Testis (tissue), 3 donors: Measurements from ENCODE around the gene LIX1L. TPM values are rescaled to one million over a fixed set of nuclear protein-coding genes. Genes with fewer than 3 reads are reported as not detected.

Experiments used
- DNase-seq: peaks from one replicate; pipeline ENCODE4 v3.0.0-alpha.2; 2019
- H3K27ac ChIP-seq, 2 donors: fragments of 200-600 bp; sonication (generic); one replicate each; pipeline ENCODE4 v1.5.1; 2019
- H3K27me3 ChIP-seq: fragments of 200-600 bp; sonication (generic); one replicate; pipeline ENCODE4 v1.5.1; 2019
- H3K36me3 ChIP-seq: fragments of 200-600 bp; sonication (generic); one replicate; pipeline ENCODE4 v1.5.1; 2017; ENCODE audit warnings: low read depth; ENCODE audit errors: missing control alignments
- H3K4me1 ChIP-seq: fragments of 200-600 bp; sonication (generic); one replicate; pipeline ENCODE4 v1.5.1; 2019
- H3K4me3 ChIP-seq, 2 donors: fragments of 200-600 bp; sonication (generic); one replicate each; pipeline ENCODE4 v1.5.1; 2017 to 2019
- H3K9me3 ChIP-seq: fragments of 200-600 bp; sonication (generic); one replicate; pipeline ENCODE4 v1.5.1; 2017
- CTCF ChIP-seq, 3 experiments: fragments of 450-650 bp in 2 of 3; fragments of 200-600 bp in 1 of 3; sonication (generic) in 1 of 3; IDR thresholded peaks; one replicate each; pipeline ENCODE4 v1.5.1; 2016 to 2019; ENCODE audit warnings: antibody characterized with exemption in 3 of 3, mild to moderate bottlenecking in 2 of 3, moderate library complexity in 1 of 3
- POLR2A ChIP-seq: fragments of 450-650 bp; IDR thresholded peaks from one replicate; pipeline ENCODE4 v1.6.1; 2017; ENCODE audit warnings: antibody characterized with exemption, mild to moderate bottlenecking, moderate library complexity
- WGBS, 2 donors: methylation state at CpG; one replicate each; pipeline ENCODE4 v1.1.5; 2018; 5-methylcytosine and 5-hydroxymethylcytosine counted together
- intact Hi-C: fragments of 100-400 bp; cut with DNase I; formaldehyde crosslinking; loops from one replicate; pipeline ENCODE4 v1.15.1; 2023; ENCODE audit warnings: low total_unique reads
- polyA plus RNA-seq: library from polyadenylated mRNA; stranded (reverse); fragments of 350-450 nt; fragmentation: Illumina TruSeq; extraction: RNeasy Lipid Tissue Mini Kit (QIAGEN cat#74804); gene quantifications from one replicate; pipeline ENCODE4 v1.2.3, GENCODE V29; 2014; ENCODE audit warnings: low read depth, low replicate concordance; ENCODE audit not compliant: insufficient read depth
- total RNA-seq, 2 donors: library from RNA; depleted of rRNA; stranded (reverse); fragments of >200 nt; gene quantifications; one replicate each; pipeline ENCODE4 v1.2.3, GENCODE V29; 2016

LIX1L gene
- total and polyA plus RNA-seq, 3 donors from 2014 or later, result 15.8 to 20.6 (median 16.6) TPM

- H3K27me3 ChIP-seq, result no peaks in the 10 kb centered on the region
Observed at GRCh38 chr1:145885738-145886287, 72.0 kb downstream of the LIX1L start, which contains the start of gene ANKRD35. Gene ANKRD35 (minus strand): TSS chr1:145885866. CDS start chr1:145885758, 108 bp downstream.

GRCh38 chr1:145884675-145885074 lies 73.1 kb downstream of the LIX1L start:
- Histone ChIP-seq H3K4me1 (peaks cover 10% of the 10 kb centered on the region), H3K36me3 (no peaks in the 10 kb centered on the region), H3K27me3 (no peaks in the 10 kb centered on the region), H3K27ac (no peak overlapping the region), H3K9me3 (no peaks in the 10 kb centered on the region), H3K4me3 (no peak overlapping the region)
- TF ChIP-seq CTCF (IDR thresholded peaks at IDR 0.05), result no peak
- no peak for TF ChIP-seq POLR2A
- WGBS, 2 donors, result 73 to 74% methylated on average over 1 of the region's 1 CpG
- DNase-seq, result no peak
- intact Hi-C loops, result no loop called here

More at GRCh38 chr1:145885738-145886287, 72.0 kb downstream of the LIX1L start, which contains the start of gene ANKRD35:
- H3K9me3 ChIP-seq, result no peaks in the 10 kb centered on the region
- TF ChIP-seq POLR2A (no peak), CTCF (IDR thresholded peaks at IDR 0.05) (no peak)
- H3K4me3 ChIP-seq, result peak within 1 kb of the TSS; percentile 55 to 69
- peak within 1 kb of the TSS; percentile 24 to 39 for H3K27ac ChIP-seq
- peaks cover 10% of the 10 kb centered on the region for H3K4me1 ChIP-seq
- H3K36me3 ChIP-seq, result no peaks in the 10 kb centered on the region
- WGBS, 2 donors, result 2 to 3% methylated on average over 10 to 28 of the region's 36 CpGs
- peak; percentile 89 for DNase-seq
- intact Hi-C loops, result no loop called here

Other genes starting within 250 kb of the LIX1L start
- under 1 TPM in 1 of 2 donors, not detected in 1; 0.31 TPM for gene CD160, start 238.5 kb downstream of the LIX1L start, total RNA-seq
- 0.45 TPM for gene CD160, start 238.5 kb downstream of the LIX1L start, polyA plus RNA-seq
- gene RNF115, start 133.9 kb downstream of the LIX1L start, total RNA-seq, result 10 to 100 TPM; 24.4 to 29.1 TPM
- 13.8 TPM for gene RNF115, start 133.9 kb downstream of the LIX1L start, polyA plus RNA-seq
- gene POLR3C, start 133.8 kb downstream of the LIX1L start, total RNA-seq, result 10 to 100 TPM; 56.2 to 63.8 TPM
- gene POLR3C, start 133.8 kb downstream of the LIX1L start, polyA plus RNA-seq, result 73.3 TPM
- gene NUDT17, start 112.4 kb downstream of the LIX1L start, total RNA-seq, result 10 to 100 TPM in 1 of 2 donors, 1 to 10 TPM in 1; 9.5 to 13.1 TPM
- 9.5 TPM for gene NUDT17, start 112.4 kb downstream of the LIX1L start, polyA plus RNA-seq
- 10 to 100 TPM; 39.8 to 40.1 TPM for gene PIAS3, start 98.9 kb downstream of the LIX1L start, total RNA-seq
- 30.9 TPM for gene PIAS3, start 98.9 kb downstream of the LIX1L start, polyA plus RNA-seq
- 1 to 10 TPM; 1.3 to 1.7 TPM for gene ANKRD35, start 72.2 kb downstream of the LIX1L start, total RNA-seq
- 3.3 TPM for gene ANKRD35, start 72.2 kb downstream of the LIX1L start, polyA plus RNA-seq
- 1 to 10 TPM; 4.3 to 6.3 TPM for gene ITGA10, start 48.0 kb downstream of the LIX1L start, total RNA-seq
- 3.4 TPM for gene ITGA10, start 48.0 kb downstream of the LIX1L start, polyA plus RNA-seq
- 10 to 100 TPM; 42.1 to 42.7 TPM for gene PEX11B, start 39.3 kb downstream of the LIX1L start, total RNA-seq
- gene PEX11B, start 39.3 kb downstream of the LIX1L start, polyA plus RNA-seq, result 54.8 TPM
- 100 to 1,000 TPM; 158 to 174 TPM for gene RBM8A, start 30.5 kb downstream of the LIX1L start, total RNA-seq
- gene RBM8A, start 30.5 kb downstream of the LIX1L start, polyA plus RNA-seq, result 123 TPM
- gene ANKRD34A, start 6.6 kb upstream of the LIX1L start, total RNA-seq, result under 1 TPM; 0.31 to 0.43 TPM
- 0.51 TPM for gene ANKRD34A, start 6.6 kb upstream of the LIX1L start, polyA plus RNA-seq
- 10 to 100 TPM; 20.9 to 23.5 TPM for gene POLR3GL, start 6.7 kb upstream of the LIX1L start, total RNA-seq
- gene POLR3GL, start 6.7 kb upstream of the LIX1L start, polyA plus RNA-seq, result 37.9 TPM
- 100 to 1,000 TPM; 268 to 328 TPM for gene TXNIP, start 38.6 kb upstream of the LIX1L start, total RNA-seq
- 274 TPM for gene TXNIP, start 38.6 kb upstream of the LIX1L start, polyA plus RNA-seq
- under 1 TPM in 1 of 2 donors, not detected in 1; 0.43 TPM for gene HJV, start 63.7 kb upstream of the LIX1L start, total RNA-seq
- 7.7 TPM for gene HJV, start 63.7 kb upstream of the LIX1L start, polyA plus RNA-seq
- gene NBPF10, start 186.8 kb upstream of the LIX1L start, total RNA-seq, result 1 to 10 TPM; 4.0 to 5.6 TPM
- gene NBPF10, start 186.8 kb upstream of the LIX1L start, polyA plus RNA-seq, result 2.3 TPM